Peyer's patch (tissue), 4 donors: ENCODE data around the gene NDUFA11. TPM values are rescaled to one million over a fixed set of nuclear protein-coding genes. Genes with fewer than 3 reads are reported as not detected.
A peak's percentile ranks its signal among the peaks of the same experiment; 100 is the strongest.

ENCODE experiments used
- DNase-seq, 3 donors: peaks; one replicate each; pipeline ENCODE4 v3.0.0-alpha.2; 2017 to 2019
- H3K27ac ChIP-seq, 4 donors: fragments of 200-600 bp; sonication (generic); one replicate each; pipeline ENCODE4 v1.5.1; 2016 to 2019
- H3K27me3 ChIP-seq, 2 donors: fragments of 200-600 bp; sonication (generic); one replicate each; pipeline ENCODE4 v1.5.1; 2019
- H3K36me3 ChIP-seq, 3 donors: fragments of 200-600 bp; sonication (generic); one replicate each; pipeline ENCODE4 v1.5.1; 2016 to 2019
- H3K4me1 ChIP-seq, 4 donors: fragments of 200-600 bp; sonication (generic); one replicate each; pipeline ENCODE4 v1.5.1; 2016 to 2019
- H3K4me3 ChIP-seq, 4 donors: fragments of 200-600 bp; sonication (generic); 1 replicate in 3 of 4; 2 replicates in 1 of 4; pipeline ENCODE4 v1.5.1; 2016 to 2019; ENCODE audit warnings: mild to moderate bottlenecking in 1 of 4
- H3K9me3 ChIP-seq, 4 donors: fragments of 200-600 bp; sonication (generic); one replicate each; pipeline ENCODE4 v1.5.1; 2016 to 2019; ENCODE audit warnings: mild to moderate bottlenecking in 1 of 4
- CTCF ChIP-seq, 6 experiments: fragments of 450-650 bp in 4 of 6; fragments of 200-600 bp in 2 of 6; sonication (generic) in 1 of 6; IDR thresholded peaks; one replicate each; pipeline ENCODE4 v1.5.1; 2017 to 2019; ENCODE audit warnings: antibody characterized with exemption in 6 of 6, mild to moderate bottlenecking in 3 of 6, moderate library complexity in 1 of 6
- POLR2A ChIP-seq, 2 donors: fragments of 450-650 bp; IDR thresholded peaks; one replicate each; pipeline ENCODE4 v1.5.1; 2017; ENCODE audit warnings: antibody characterized with exemption in 2 of 2, mild to moderate bottlenecking in 2 of 2, moderate library complexity in 2 of 2
- total RNA-seq, 4 donors: library from RNA; depleted of rRNA; stranded (reverse); fragments of >200 nt; gene quantifications; one replicate each; pipeline ENCODE4 v1.1.0, GENCODE V29; 2016

NDUFA11 gene
- total RNA-seq, 4 donors from 2014 or later: 101 to 194 (median 169) TPM

- TF ChIP-seq POLR2A (IDR thresholded peaks at IDR 0.05): no peak
- no peak for TF ChIP-seq CTCF (IDR thresholded peaks at IDR 0.05)
- H3K36me3 ChIP-seq: peaks cover 0 to 29% (median 0%) of the 10 kb centered on the region in 3 donors
- peaks cover 0 to 20% (median 0%) of the 10 kb centered on the region in 4 donors for H3K4me1 ChIP-seq
- H3K27ac ChIP-seq: no peak overlapping the region
- no peaks in the 10 kb centered on the region for H3K9me3 ChIP-seq
- DNase-seq: no peak
- no peaks in the 10 kb centered on the region for H3K27me3 ChIP-seq
- no peak overlapping the region for H3K4me3 ChIP-seq
Observed at GRCh38 chr19:5893296-5893903, 10.2 kb downstream of the NDUFA11 start.

- peaks cover 0 to 29% (median 0%) of the 10 kb centered on the region in 3 donors for H3K36me3 ChIP-seq
- no peak overlapping the region for H3K4me3 ChIP-seq
- no peak for DNase-seq
- peaks cover 0 to 20% (median 0%) of the 10 kb centered on the region in 4 donors for H3K4me1 ChIP-seq
- no peak overlapping the region for H3K27ac ChIP-seq
- TF ChIP-seq CTCF (IDR thresholded peaks at IDR 0.05) (no peak), POLR2A (IDR thresholded peaks at IDR 0.05) (no peak)
- no peaks in the 10 kb centered on the region for H3K27me3 ChIP-seq
- H3K9me3 ChIP-seq: no peaks in the 10 kb centered on the region
Observed at GRCh38 chr19:5892772-5893275, 10.8 kb downstream of the NDUFA11 start.

GRCh38 chr19:5891938-5892771 lies 11.4 kb downstream of the NDUFA11 start:
- peak in 2 of 3 donors; percentile 69 to 71 for DNase-seq
- H3K36me3 ChIP-seq: peaks cover 0 to 26% (median 0%) of the 10 kb centered on the region in 3 donors
- H3K4me1 ChIP-seq: peaks cover 0 to 20% (median 0%) of the 10 kb centered on the region in 4 donors
- no peak overlapping the region for H3K4me3 ChIP-seq
- no peaks in the 10 kb centered on the region for H3K27me3 ChIP-seq
- H3K27ac ChIP-seq: no peak overlapping the region
- no peaks in the 10 kb centered on the region for H3K9me3 ChIP-seq
- TF ChIP-seq POLR2A (IDR thresholded peaks at IDR 0.05) (no peak), CTCF (IDR thresholded peaks at IDR 0.05) (peak in 4 of 6 experiments; percentile 55 to 89 (median 78))

- H3K27me3 ChIP-seq: no peaks in the 10 kb centered on the region
- DNase-seq: no peak
- H3K27ac ChIP-seq: no peak overlapping the region
- H3K9me3 ChIP-seq: no peaks in the 10 kb centered on the region
- TF ChIP-seq CTCF (IDR thresholded peaks at IDR 0.05): no peak
- no peak for TF ChIP-seq POLR2A (IDR thresholded peaks at IDR 0.05)
- peaks cover 0 to 20% (median 0%) of the 10 kb centered on the region in 4 donors for H3K4me1 ChIP-seq
- no peak overlapping the region for H3K4me3 ChIP-seq
- H3K36me3 ChIP-seq: peaks cover 0 to 20% (median 0%) of the 10 kb centered on the region in 3 donors
Observed at GRCh38 chr19:5891572-5891937, 12.0 kb downstream of the NDUFA11 start.

GRCh38 chr19:5890099-5890498 lies 13.5 kb downstream of the NDUFA11 start:
- peaks cover 0 to 20% (median 0%) of the 10 kb centered on the region in 4 donors for H3K4me1 ChIP-seq
- no peak for DNase-seq
- H3K27me3 ChIP-seq: no peaks in the 10 kb centered on the region
- H3K4me3 ChIP-seq: no peak overlapping the region
- peak overlapping the region in 1 of 4 donors; percentile 39 for H3K27ac ChIP-seq
- no peaks in the 10 kb centered on the region for H3K9me3 ChIP-seq
- TF ChIP-seq POLR2A (IDR thresholded peaks at IDR 0.05) (no peak), CTCF (IDR thresholded peaks at IDR 0.05) (no peak)
- peaks cover 0 to 5% (median 0%) of the 10 kb centered on the region in 3 donors for H3K36me3 ChIP-seq
